H9 (cell line): ENCODE measurements around the gene USP12. TPM values are rescaled to one million over a fixed set of nuclear protein-coding genes. Genes with fewer than 3 reads are reported as not detected.

Source experiments
- DNase-seq: peaks from one replicate; pipeline ENCODE4 v3.0.0-alpha.2; 2017
- H2AFZ ChIP-seq: one replicate; pipeline ENCODE4 v1.6.1; 2013; ENCODE audit warnings: mild to moderate bottlenecking, low read length, control low read depth, moderate library complexity
- H2AK5ac ChIP-seq: 2 replicates; pipeline ENCODE4 v1.6.1; 2013; ENCODE audit warnings: low read length, control low read depth, mixed read lengths; ENCODE audit not compliant: insufficient read length
- H2BK120ac ChIP-seq: one replicate; pipeline ENCODE4 v1.6.1; 2013; ENCODE audit warnings: low read depth, mild to moderate bottlenecking, low read length, control low read depth, inconsistent platforms; ENCODE audit not compliant: poor library complexity, severe bottlenecking
- H2BK12ac ChIP-seq: 2 replicates; pipeline ENCODE4 v1.6.1; 2013; ENCODE audit warnings: low read length, control low read depth, mixed read lengths, low read depth; ENCODE audit not compliant: insufficient read length
- H2BK15ac ChIP-seq: 2 replicates; pipeline ENCODE4 v1.6.1; 2013; ENCODE audit warnings: low read depth, low read length, control low read depth
- H2BK20ac ChIP-seq: one replicate; pipeline ENCODE4 v1.6.1; 2013; ENCODE audit warnings: low read depth, mild to moderate bottlenecking, low read length, control low read depth, inconsistent platforms; ENCODE audit not compliant: poor library complexity, severe bottlenecking
- H2BK5ac ChIP-seq: 2 replicates; pipeline ENCODE4 v1.6.1; 2013; ENCODE audit warnings: low read length, control low read depth, mixed read lengths; ENCODE audit not compliant: insufficient read length
- H3K14ac ChIP-seq: 2 replicates; pipeline ENCODE4 v1.6.1; 2013; ENCODE audit warnings: low read length, control low read depth; ENCODE audit not compliant: insufficient read depth
- H3K18ac ChIP-seq: 2 replicates; pipeline ENCODE4 v1.6.1; 2013; ENCODE audit warnings: low read depth, mild to moderate bottlenecking, mixed read lengths, low read length, control low read depth; ENCODE audit not compliant: insufficient read length
- H3K23ac ChIP-seq: 2 replicates; pipeline ENCODE4 v1.6.1; 2013; ENCODE audit warnings: low read length, control low read depth, mixed read lengths, low read depth; ENCODE audit not compliant: insufficient read length
- H3K23me2 ChIP-seq: 2 replicates; pipeline ENCODE4 v1.6.1; 2013; ENCODE audit warnings: low read depth, mild to moderate bottlenecking, mixed read lengths, low read length, control low read depth; ENCODE audit not compliant: insufficient read length, poor library complexity, severe bottlenecking
- H3K27ac ChIP-seq: 2 replicates; pipeline ENCODE4 v1.5.1; 2013; ENCODE audit warnings: low read length, control low read depth, mixed read lengths, low read depth; ENCODE audit not compliant: insufficient read length
- H3K27me3 ChIP-seq: 2 replicates; pipeline ENCODE4 v1.6.1; 2013; ENCODE audit warnings: low read length, control low read depth, inconsistent platforms; ENCODE audit not compliant: insufficient read depth
- H3K4ac ChIP-seq: 2 replicates; pipeline ENCODE4 v1.6.1; 2013; ENCODE audit warnings: low read depth, mild to moderate bottlenecking, control low read depth, inconsistent platforms, low read length, moderate library complexity
- H3K4me1 ChIP-seq: 2 replicates; pipeline ENCODE4 v1.6.1; 2013; ENCODE audit warnings: low read length, control low read depth, inconsistent platforms; ENCODE audit not compliant: insufficient read depth
- H3K4me2 ChIP-seq: 2 replicates; pipeline ENCODE4 v1.6.1; 2013; ENCODE audit warnings: low read length, control low read depth, mixed read lengths; ENCODE audit not compliant: insufficient read length, insufficient read depth
- H3K56ac ChIP-seq: 2 replicates; pipeline ENCODE4 v1.6.1; 2013; ENCODE audit warnings: low read depth, mild to moderate bottlenecking, mixed read lengths, low read length, control low read depth; ENCODE audit not compliant: insufficient read length
- H3K79me1 ChIP-seq: 2 replicates; pipeline ENCODE4 v1.6.1; 2013; ENCODE audit warnings: low read depth, mild to moderate bottlenecking, moderate library complexity, low read length, control low read depth, inconsistent platforms; ENCODE audit not compliant: insufficient read depth, poor library complexity, severe bottlenecking
- H3K79me2 ChIP-seq: 2 replicates; pipeline ENCODE4 v1.6.1; 2013; ENCODE audit warnings: low read length, control low read depth, inconsistent platforms; ENCODE audit not compliant: insufficient read depth
- H3K9ac ChIP-seq: 2 replicates; pipeline ENCODE4 v1.6.1; 2013; ENCODE audit warnings: low read length, control low read depth, mixed read lengths; ENCODE audit not compliant: insufficient read length; ENCODE audit errors: extremely low read depth
- H3K9me3 ChIP-seq: one replicate; pipeline ENCODE4 v1.6.1; 2013; ENCODE audit warnings: low read depth, low read length, inconsistent platforms; ENCODE audit not compliant: control insufficient read depth
- H3T11ph ChIP-seq: one replicate; pipeline ENCODE4 v1.6.1; 2013; ENCODE audit warnings: mild to moderate bottlenecking, low read length, control low read depth, inconsistent platforms
- H4K20me1 ChIP-seq: one replicate; pipeline ENCODE4 v1.6.1; 2013; ENCODE audit not compliant: control insufficient read depth, insufficient read length, insufficient read depth
- H4K5ac ChIP-seq: 2 replicates; pipeline ENCODE4 v1.6.1; 2013; ENCODE audit warnings: low read depth, mild to moderate bottlenecking, mixed read lengths, low read length, control low read depth; ENCODE audit not compliant: insufficient read length
- H4K8ac ChIP-seq: replicated peaks from 2 replicates; pipeline ENCODE4 v1.6.1; 2013; ENCODE audit warnings: low read length, control low read depth, mixed read lengths, low read depth; ENCODE audit not compliant: insufficient read length
- H4K91ac ChIP-seq: 2 replicates; pipeline ENCODE4 v1.6.1; 2013; ENCODE audit warnings: low read depth, mild to moderate bottlenecking, moderate library complexity, mixed read lengths, low read length, control low read depth; ENCODE audit not compliant: insufficient read length
- H3K27ac Mint-ChIP-seq, 3 experiments: 2 replicates in 2 of 3; 3 replicates in 1 of 3; pipeline ENCODE4 v1.8.0; 2020 to 2021; ENCODE audit warnings: mixed read lengths in 3 of 3, mild to moderate bottlenecking in 1 of 3, moderate library complexity in 1 of 3
- H3K27me3 Mint-ChIP-seq: 2 replicates; pipeline ENCODE4 v1.8.0; 2021; ENCODE audit warnings: low read depth, mild to moderate bottlenecking, moderate library complexity, mixed read lengths
- H3K36me3 Mint-ChIP-seq, 3 experiments: 2 replicates in 2 of 3; 3 replicates in 1 of 3; pipeline ENCODE4 v1.8.0; 2020 to 2021; ENCODE audit warnings: low read depth in 3 of 3, mixed read lengths in 3 of 3; ENCODE audit not compliant: insufficient read depth in 1 of 3
- H3K4me1 Mint-ChIP-seq, 2 experiments: 2 replicates each; pipeline ENCODE4 v1.8.0; 2020; ENCODE audit warnings: mixed read lengths in 2 of 2
- H3K4me3 Mint-ChIP-seq, 2 experiments: 2 replicates in 1 of 2; 3 replicates in 1 of 2; pipeline ENCODE4 v1.8.0; 2020 to 2021; ENCODE audit warnings: mild to moderate bottlenecking in 2 of 2, mixed read lengths in 2 of 2, moderate library complexity in 1 of 2
- H3K9me3 Mint-ChIP-seq, 2 experiments: 2 replicates in 1 of 2; 3 replicates in 1 of 2; pipeline ENCODE4 v1.8.0; 2020; ENCODE audit warnings: mild to moderate bottlenecking in 2 of 2, mixed read lengths in 2 of 2, moderate library complexity in 1 of 2
- CTCF ChIP-seq: fragments of 200-600 bp; sonication (generic); conservative IDR thresholded peaks from 3 replicates; pipeline ENCODE4 v1.8.0; 2021; ENCODE audit warnings: antibody characterized with exemption, mild to moderate bottlenecking
- WGBS: extraction: QIAGEN DNeasy Blood & Tissue Kit; methylation state at CpG from one replicate; pipeline ENCODE4 v1.1.7; 2013; ENCODE audit warnings: missing lambda C conversion rate, low lambda C conversion rate, mixed read lengths; ENCODE audit not compliant: insufficient read length; ENCODE audit errors: extremely low coverage; 5-methylcytosine and 5-hydroxymethylcytosine counted together
- total RNA-seq: library from RNA; stranded (reverse); gene quantifications from 2 replicates; pipeline ENCODE4 v1.2.1, GENCODE V29; 2021

The USP12 gene
- total RNA-seq, 1 experiment from 2014 or later = 24.8 TPM

DNA sequence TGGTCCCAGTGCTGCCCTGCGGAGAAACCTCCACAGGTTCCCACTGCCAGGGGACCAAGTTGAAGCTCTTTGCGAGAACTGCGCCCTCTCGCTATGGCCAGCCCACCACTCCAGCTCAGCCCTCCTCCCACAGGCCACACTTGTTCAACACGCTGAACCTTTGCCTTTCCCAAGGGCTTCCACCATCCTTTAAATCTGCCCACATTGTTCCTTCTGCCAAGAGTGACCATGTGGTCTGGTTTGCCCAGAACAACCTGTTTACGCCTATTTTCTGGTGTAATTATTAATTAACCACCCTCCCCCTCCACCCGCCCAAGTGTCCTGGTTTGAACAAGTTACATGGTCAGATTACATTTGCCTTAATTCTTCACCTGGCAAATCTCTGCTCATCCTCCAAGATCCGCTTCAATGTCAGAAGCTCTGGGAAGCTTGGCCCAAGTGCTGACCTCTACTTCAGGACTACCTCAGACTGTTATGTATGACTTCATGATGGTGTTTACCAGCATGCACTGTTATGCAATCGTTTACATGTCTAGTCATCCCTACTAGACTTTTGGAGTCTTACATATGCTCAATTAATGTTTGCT, 12.0 kb upstream of the USP12 start:
- Histone ChIP-seq H4K91ac (no peak overlapping the region), H4K8ac (no peak overlapping the region), H3K56ac (no peak overlapping the region), H3K23ac (no peak overlapping the region), H3K14ac (no peak overlapping the region), H2BK5ac (no peak overlapping the region), H3K4ac (no peak overlapping the region), H3K79me2 (no peaks in the 10 kb centered on the region), H3K4me1 (no peaks in the 10 kb centered on the region; the same call in 1 of the 2 replicates), H3K9me3 (no peaks in the 10 kb centered on the region), H4K5ac (no peak overlapping the region), H2BK12ac (no peak overlapping the region), H2BK120ac (no peak overlapping the region), H3K4me2 (no peak overlapping the region), H3K27ac (no peak overlapping the region), H4K20me1 (no peaks in the 10 kb centered on the region), H2AFZ (no peak overlapping the region), H3K79me1 (no peaks in the 10 kb centered on the region), H2BK15ac (no peak overlapping the region), H3K23me2 (no peaks in the 10 kb centered on the region), H3K9ac (no peak overlapping the region), H3K27me3 (no peaks in the 10 kb centered on the region), H2AK5ac (no peak overlapping the region), H3T11ph (no peak overlapping the region), H3K18ac (no peak overlapping the region), H2BK20ac (no peak overlapping the region)
- Mint-ChIP-seq H3K9me3 (no peaks in the 10 kb centered on the region), H3K4me1 (peaks cover 3 to 8% of the 10 kb centered on the region in 2 experiments; a peak in 3 of 4 replicates), H3K27ac (peak overlapping the region in 1 of 3 experiments; percentile 90; a peak in 2 of 7 replicates), H3K4me3 (no peak overlapping the region), H3K36me3 (no peaks in the 10 kb centered on the region), H3K27me3 (no peaks in the 10 kb centered on the region; the same call in 1 of the 2 replicates)
- no peak for DNase-seq
- WGBS = no CpG with 5 or more reads among the region's 9 CpGs
- TF ChIP-seq CTCF = no peak
